Anterior cingulate cortex (tissue), 58 donors: ENCODE results near the gene JARID2.
"Not testable (repeated sequence)": the region's sequence is repeated elsewhere in the genome, so short reads cannot be mapped to it uniquely, and the experiment has no call there.

Experiments used
- DNase-seq, 58 donors: peaks; one replicate each; lab custom pipeline; 2025; lab: John Stamatoyannopoulos, UW

Gene JARID2

DNA sequence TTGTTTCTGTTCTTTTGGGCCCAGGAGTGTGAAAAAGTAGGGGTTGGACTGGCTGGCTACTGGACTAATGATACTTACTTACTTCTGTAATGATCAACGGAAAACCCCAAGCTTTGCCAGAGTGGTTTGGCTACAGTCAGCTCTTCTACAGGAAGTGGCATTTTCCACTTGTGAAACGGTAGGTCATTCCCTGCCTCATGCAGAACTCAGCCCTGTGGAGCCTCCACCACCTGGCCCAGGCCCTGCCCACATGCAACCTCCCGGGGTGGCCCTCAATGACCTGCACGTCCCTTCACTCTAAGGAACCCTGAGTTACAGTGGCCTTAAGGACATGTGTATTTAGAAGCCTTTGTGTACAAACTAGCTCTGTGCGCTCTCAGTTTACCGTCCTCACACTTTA, 276.6 kb downstream of the JARID2 start:
- DNase-seq = no peak

DNA sequence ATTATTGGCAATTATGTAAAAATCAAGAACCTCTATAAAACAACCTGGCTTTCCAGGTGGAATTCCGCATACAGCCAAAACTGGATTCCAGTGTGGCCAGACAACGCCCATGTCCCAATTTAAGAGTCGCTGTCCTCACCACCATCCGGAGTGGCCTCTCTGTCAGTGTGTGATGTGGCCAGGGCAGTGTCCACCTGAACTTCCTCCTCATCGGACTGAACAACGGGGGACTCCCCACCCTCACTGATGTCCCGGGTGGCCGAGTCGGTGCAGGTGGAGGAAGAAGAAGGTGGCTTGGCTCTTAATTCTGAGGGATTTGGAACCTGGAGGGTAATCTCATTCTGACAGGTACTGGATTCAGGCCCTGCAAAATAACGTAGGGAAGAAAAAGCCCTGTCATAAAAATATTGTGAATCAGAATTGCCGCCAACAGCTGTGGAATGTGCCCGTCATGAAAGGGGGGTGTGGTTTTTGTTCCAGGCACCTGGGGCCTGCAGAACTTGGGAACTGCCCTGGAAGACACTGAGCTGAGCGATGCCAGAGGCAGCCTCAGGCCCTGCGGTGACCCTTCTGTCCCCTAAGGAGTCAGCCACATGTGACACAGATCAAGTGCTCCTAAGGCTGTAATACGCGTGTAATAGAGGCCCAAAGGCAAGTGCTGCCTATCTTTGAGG, 277.1 kb downstream of the JARID2 start:
- no peak for DNase-seq

DNA sequence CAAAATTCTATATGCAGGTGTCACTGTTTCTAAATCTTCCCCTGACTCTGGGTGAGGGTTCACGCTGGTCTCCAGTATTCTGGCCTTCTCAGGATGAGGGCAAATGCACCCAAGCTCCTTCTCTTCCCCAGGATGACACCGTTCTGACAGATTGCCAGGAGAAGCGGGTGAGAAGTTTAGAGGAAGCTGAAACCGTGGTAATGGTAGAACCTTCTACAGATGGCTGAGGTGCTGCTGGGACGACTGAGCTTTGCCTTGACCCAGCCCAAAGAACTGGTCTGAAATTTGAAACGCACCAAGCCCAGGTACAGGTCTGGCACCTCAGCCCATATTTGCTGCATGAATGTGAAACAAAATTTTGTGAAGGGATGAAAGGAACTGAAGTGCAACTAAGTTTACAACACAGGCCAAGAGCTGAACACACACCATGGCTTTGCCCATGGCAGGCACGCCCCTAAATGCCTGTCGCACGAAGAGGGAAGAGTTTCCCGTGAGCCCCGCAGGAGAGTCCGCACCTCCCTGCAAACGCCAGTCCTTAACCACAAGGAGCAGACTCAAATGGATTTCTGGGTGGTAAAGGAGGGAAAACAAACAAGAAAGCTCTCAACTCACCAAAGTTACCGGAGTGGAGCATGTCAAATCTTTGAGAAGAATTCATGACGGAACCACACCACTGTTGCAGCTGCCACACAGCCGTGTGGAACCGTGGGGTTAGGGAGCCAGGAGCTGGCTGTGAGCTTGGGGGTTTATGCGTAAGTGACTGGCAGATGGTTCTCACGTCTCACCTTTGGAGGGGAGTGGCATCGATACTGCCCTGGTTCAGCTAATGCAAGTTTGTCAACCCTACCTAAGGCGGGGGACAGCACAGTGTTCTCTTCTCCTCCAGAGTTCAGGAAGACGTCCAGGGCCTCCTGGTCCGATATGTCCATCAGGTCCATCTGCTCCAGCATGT, 278.1 kb downstream of the JARID2 start:
- no peak for DNase-seq

DNA sequence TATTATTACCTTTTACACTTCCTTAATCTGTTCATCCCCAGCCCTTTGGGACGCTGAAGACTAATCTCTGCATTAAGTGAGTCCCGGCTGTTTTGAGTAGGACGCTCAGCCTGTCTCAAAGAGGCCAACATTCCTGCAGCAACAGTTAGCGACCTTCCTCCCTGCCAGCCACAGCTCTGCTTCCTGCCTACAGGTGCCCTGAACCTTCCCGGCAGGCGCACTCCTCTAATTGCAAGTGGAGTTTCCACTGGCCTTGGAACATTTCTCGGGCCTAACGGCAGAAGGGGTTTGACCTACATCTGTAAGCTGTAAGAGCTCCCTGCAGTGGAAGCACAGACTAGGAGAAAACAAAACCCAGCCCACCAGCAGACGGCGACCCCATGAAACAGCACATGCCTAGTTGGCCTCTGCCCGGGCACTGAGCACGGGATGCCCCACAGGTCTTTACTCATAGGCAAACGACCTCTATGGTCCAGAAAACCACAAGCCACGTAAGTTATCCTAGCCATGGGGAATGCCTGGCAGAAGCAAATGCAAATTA, 279.1 kb downstream of the JARID2 start:
- no peak for DNase-seq

DNA sequence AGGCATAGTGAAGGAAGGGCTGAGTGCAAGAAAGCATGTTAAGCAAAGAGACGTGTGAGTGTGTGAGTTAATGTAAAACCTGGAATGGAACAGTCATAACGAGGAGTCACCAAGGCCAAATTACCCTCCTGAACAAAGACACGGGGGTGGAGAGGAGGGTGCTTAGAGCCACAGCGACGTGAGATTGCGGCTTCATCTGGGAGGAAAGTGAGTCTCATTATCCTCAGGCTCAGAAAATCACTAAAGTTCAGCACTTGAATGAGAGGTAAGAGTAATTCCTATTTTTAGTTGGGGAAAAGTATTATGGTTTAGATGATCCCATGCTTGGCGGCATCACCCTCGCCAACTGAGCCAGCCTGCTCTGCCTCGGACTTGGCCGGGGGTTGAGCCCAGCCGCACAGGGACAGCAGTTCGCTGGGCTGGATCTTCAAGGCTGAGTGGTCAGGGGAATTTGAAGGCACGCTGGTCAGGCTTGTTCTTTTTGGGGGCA, 280.4 kb downstream of the JARID2 start:
- DNase-seq = no peak

DNA sequence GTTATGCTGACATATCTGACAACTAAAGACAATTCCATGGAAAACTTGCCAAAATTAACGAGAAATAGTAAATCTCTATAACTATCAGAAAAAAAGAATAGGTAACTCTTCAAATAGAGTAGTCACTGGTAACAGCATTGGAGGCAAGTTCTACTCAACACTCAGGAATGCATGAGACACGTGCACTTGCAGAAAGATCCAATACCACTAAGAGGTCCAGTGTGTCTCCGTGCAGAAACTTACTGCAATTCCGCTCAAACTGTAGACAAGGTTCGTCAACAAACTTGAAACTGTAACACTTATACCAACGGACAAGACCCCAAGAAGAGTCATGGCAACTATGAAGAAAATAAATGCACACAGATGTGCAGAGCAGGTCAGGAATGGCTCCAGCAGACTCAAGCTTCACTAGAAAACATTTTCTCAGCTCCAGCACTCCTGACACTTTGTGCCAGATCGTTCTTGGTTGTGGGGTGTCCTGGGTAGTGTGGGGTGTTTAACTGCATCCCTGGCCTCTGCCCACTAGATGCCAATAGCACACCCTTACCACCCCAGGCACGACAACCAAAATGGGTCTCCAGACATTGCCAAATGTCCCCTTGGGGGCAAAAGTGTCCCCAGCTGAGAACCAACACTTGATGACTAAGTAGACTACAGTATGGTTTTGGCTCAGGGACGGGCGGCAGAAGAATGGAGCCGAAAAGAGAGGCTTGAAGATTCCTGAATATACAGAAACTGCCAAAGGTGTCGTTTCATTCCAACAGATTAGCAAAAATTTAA, 282.2 kb downstream of the JARID2 start:
- no peak for DNase-seq

DNA sequence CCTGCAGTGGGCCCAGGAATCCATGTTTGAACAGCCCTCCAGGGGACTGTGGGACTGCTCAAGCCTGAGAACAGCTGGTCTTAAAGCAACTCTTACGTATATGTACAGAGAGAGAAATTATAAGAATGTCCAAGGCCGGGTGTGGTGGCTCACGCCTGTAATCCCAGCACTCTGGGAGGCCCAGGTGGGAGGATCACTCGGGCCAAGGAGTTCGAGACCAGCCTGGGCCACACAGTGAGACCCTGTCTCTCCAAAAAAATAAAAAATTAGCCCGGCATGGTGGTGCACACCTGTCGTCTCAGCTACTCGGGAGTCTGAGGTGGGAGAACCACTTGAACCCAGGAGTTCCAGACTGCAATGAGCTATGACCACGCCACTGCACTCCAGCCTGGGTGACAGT, 283.0 kb downstream of the JARID2 start:
- no peak for DNase-seq

DNA sequence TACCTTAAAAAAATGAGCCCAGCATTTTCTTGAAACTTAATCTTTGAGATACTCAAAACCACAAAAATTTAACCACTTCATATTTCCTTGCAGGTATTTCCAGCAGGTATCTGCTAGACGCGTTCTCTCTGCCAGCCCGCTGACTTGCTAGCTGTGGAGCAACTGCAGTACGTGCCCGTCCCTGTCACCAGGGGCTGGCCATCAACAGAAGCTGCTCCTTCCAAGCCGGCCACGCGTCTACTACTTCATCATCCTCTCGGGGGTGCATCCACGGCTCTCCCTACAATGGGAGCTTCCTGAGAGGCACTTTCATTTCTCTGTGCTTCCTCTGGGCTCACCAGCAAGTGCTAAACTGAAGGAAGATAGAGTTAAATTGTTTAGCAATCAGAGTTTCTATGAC, 284.5 kb downstream of the JARID2 start:
- DNase-seq = no peak

DNA sequence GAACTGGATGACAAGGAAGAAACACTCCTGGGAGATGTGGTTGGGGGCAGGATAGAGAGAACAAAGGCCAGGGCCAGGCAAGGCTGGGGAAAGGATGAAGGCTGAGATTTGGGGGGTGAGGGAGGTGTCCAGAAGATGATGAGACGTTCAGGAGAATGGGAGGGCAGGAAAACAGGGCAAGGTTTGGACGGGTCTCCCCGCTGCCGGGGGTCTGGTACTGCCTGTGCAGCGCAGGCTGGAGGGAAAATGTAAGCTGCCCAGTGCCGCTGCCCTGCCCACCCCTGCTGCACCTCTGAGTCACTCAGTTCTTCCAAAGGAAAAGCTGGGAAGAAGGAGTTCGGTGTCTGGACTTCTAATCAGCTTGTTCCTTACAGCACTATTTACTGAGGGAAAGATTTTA, 286.1 kb downstream of the JARID2 start:
- DNase-seq = no peak

DNA sequence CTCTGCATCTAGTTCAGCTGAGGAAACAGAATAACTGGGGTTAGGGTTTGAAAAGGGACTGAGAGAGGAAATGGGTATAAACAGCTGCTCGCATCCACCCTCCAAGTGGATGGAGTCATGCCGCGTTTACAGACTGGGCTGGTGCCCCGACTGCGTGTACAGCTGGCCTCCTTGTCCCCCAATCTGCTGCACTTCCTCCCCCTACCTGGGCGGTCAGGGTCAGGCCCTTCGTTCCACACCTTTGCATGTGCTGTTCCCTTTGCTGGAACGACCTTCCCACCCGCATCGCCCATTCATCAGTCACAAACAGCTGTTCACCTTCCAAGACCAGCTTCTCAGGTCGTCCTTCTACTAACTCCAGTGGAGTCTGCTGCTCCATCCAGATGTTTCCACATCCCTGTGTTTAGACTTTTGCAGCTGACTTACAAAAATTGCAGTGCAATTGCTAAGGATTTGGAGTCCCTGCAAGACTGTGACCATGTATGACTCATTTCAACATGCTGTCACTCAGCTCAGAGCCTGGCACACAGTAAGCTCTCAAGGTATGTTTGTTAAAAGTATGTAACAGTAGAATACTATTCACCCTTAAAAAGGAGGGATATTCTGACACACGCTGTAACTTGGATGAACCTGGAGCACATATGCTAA, 287.6 kb downstream of the JARID2 start:
- DNase-seq = no peak

DNA sequence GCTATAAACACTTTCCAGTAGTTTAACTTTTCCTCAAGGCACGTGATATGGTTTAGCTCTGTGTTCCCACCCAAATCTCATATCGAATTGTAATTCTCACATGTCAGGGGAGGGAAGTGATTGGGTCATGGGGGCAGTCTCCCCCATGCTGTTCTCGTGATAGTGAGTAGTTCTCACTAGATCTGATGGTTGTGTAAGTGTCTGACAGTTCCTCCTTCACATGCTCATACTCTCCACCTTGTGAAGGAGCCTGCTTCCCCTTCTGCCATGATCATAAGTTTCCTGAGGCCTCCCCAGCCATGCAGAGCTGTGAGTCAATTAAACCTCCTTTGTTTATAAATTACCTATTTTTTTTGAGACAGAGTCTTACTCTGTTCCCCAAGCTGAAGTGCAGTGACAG, 289.1 kb downstream of the JARID2 start:
- DNase-seq = no peak

DNA sequence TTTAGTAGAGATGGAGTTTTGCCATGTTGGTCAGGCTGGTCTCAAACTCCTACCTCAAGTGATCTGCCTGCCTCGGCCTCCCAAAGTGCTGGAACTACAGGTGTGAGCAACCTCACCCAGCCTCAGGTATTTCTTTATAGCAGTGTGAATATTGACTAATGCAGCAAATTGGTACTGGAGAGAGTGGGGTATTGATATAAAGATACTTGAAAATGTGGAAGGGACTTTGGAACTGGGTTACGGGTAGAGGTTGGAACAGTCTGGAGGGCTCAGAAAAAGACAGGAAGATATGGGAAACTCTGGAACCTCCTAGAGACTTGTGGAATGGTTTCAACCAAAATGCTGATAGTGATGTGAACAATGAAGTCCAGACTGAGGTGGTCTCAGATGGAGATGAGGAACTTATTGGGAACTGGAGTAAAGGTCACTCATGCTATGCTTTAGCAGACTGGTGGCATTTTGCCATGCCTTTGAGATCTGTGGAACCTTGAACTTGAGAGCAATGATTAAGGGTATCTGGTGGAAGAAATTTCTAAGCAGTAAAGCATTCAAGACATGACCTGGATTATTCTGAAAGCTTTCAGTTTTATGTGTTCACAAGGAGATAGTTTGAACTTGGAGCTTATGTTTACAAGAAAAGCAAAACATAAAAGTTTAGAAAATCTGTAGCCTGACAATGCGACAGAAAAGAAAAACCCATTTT, 289.8 kb downstream of the JARID2 start:
- DNase-seq = no peak

DNA sequence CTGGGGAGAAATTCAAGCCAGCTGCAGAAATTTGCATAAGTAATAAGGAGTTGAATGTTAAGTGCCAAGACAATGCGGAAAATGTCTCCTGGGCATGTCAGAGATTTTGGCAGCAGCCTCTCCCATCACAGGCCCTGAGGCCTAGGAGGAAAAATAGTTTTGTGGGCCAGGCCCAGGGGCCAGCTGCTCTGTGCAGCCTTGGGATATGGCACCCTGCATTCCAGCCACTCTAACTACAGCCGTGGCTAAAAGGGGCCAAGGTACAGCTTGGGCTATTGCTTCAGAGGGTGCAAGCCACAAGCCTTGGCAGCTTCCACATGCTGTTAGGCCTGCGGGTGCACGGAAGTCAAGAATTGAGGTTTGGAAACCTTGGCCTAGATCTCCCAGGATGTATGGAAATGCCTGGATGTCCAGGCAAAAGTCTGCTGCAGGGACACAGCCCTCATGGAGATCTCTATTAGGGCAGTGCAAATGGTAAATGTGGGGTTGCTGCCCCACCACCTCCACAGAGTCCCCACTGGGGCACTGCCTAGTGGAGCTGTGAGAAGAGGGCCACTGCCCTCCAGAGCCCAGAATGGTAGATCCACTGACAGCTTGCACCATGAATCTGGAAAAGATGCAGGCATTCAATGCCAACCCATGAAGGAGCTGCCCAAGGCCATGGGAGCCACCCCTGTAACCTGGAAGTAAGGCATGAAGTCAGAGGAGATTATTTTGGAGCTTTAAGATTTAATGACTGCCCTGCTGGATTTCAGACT, 290.5 kb downstream of the JARID2 start:
- DNase-seq = no peak

DNA sequence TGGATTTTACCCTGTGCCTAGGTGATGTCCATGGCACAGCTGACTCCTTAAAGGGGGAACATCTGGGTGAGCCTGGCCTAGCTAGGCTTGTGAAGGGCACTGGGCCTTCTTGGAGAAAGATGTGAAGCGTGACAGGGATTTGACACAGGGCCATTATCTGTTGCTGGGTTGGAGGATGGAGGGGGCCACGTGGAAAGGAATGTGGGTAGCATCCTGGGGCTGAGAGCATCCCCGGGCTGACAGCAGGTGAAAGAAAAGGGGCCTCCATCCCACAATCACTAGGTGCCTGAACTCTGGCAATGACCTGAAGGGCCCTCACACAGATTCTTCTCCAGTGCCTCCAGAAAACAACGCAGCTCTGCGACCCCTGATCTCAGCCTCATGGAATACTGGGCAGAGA, 292.2 kb downstream of the JARID2 start:
- no peak for DNase-seq

DNA sequence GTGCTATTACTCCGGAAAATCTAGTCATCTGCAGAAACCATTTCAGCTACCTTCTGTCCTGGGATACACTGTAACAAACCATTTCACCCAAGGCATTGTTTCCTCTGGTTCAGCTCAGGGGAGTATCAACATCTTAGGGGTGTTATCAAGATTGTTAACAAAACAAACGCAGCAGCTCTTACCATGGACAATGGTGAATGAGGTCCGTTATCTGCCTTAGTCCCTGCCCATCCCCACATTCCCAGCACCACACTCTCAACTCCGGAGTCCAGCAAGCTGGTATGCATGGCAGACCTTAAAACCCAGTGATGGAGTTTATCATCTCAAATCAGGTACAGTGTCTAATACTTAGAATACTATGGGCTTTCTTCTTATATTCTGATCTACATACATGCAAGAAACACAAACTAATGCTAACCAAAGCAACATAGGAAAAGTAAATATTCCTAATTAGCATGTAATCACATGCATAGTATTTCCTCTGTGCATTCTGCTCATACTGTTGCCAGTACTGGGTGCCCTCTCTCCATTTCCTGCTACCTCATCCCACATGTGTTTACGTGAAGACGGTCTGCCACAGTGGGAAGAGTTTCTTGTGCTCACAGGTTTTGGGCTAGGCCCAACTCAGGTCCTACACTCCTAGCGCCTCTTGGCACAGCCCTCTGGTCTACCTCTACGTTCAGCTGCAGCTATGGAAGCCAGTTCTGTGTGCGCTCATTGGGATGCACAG, 293.1 kb downstream of the JARID2 start:
- DNase-seq = no peak

DNA sequence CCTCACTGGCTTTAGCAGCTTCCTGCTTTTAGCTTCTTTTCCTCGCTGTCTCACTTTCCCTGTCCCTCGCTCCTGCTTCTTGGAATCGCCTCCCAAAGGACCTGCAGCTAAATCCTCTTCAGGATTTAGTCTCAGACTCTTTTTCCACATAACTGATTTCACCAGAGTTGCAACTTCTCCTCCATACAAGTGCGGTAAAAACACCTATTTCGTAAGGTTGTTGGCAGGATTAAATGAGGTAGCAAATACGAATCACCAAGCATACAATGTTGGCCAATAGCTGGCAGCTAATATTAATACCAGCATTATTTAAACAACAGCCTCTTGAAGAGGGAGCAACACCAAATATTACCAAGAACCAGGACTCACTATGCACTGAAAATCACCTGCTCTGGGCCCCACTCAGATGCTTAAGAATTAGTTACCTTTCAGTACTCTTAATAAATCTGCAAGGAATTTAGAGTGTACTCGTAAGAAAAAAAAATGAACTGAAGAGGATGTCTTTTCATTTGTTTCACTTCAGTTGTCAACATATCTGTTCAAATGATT, 293.9 kb downstream of the JARID2 start:
- no peak for DNase-seq

DNA sequence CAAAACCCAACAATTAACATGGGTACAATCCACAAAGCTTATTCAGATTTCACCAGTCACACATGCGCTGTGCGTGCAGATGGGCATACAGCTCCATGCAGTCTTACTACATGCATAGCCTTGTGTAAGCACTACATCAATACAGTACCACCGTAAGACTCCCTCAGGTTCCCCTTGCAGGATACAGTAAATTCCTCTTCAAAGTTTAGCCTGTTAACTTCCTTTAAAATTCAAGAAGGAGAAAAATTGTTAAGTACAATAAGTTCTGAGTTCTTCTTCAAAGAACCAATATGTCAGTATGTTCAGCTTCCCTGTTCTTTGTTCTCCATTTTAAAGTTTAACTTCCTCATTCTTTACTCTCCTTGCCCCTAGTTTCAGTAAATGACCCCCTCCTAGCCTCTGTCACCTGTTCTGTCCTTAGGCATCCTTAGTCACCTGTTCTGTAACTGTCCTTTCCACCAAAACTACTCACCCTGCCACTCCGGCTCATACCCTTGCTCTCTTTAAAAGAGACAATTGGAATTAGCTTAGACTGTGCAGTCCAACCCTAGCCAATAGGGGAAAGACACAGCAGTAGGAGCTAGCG, 297.6 kb downstream of the JARID2 start:
- DNase-seq = not testable (repeated sequence)
